Esophagus squamous epithelium (tissue), 5 donors: ENCODE data around the gene ARHGEF40. TPM values are rescaled to one million over a fixed set of nuclear protein-coding genes. Genes with fewer than 3 reads are reported as not detected.

Experiments used
- DNase-seq: peaks from one replicate; lab custom pipeline; 2025; lab: John Stamatoyannopoulos, UW
- H3K27ac ChIP-seq, 4 donors: fragments of 200-600 bp; sonication (generic); one replicate each; pipeline ENCODE4 v1.5.1; 2016 to 2019; ENCODE audit warnings: mild to moderate bottlenecking in 1 of 4
- H3K27me3 ChIP-seq, 4 donors: fragments of 200-600 bp; sonication (generic); 1 replicate in 3 of 4; 2 replicates in 1 of 4; pipeline versions ENCODE4 v1.5.1 to v1.6.0; 2017 to 2021; ENCODE audit warnings: antibody characterized with exemption in 1 of 4
- H3K36me3 ChIP-seq, 3 donors: fragments of 200-600 bp; sonication (generic); one replicate each; pipeline ENCODE4 v1.5.1; 2016 to 2019
- H3K4me1 ChIP-seq, 3 donors: fragments of 200-600 bp; sonication (generic); one replicate each; pipeline ENCODE4 v1.5.1; 2017 to 2019
- H3K4me3 ChIP-seq, 4 donors: fragments of 200-600 bp; sonication (generic); 1 replicate in 3 of 4; 2 replicates in 1 of 4; pipeline ENCODE4 v1.5.1; 2016 to 2019; ENCODE audit warnings: mild to moderate bottlenecking in 2 of 4, moderate library complexity in 1 of 4
- H3K9me3 ChIP-seq, 3 donors: fragments of 200-600 bp; sonication (generic); one replicate each; pipeline ENCODE4 v1.5.1; 2016 to 2019
- POLR2A ChIP-seq, 4 donors: fragments of 450-650 bp; IDR thresholded peaks; one replicate each; pipeline ENCODE4 v1.6.1; 2017; ENCODE audit warnings: antibody characterized with exemption in 4 of 4, mild to moderate bottlenecking in 4 of 4, moderate library complexity in 3 of 4
- WGBS, 2 donors: methylation state at CpG; one replicate each; pipeline ENCODE4 v1.1.5; 2018; 5-methylcytosine and 5-hydroxymethylcytosine counted together
- intact Hi-C: fragments of 100-400 bp; cut with DNase I; formaldehyde crosslinking; loops from one replicate; pipeline ENCODE4 v1.15.0; 2022
- total RNA-seq, 4 donors: library from RNA; depleted of rRNA; stranded (reverse); fragments of >200 nt; gene quantifications; one replicate each; pipeline ENCODE4 v1.1.0, GENCODE V29; 2016
- TF ChIP-seq, protein P1 (sequence below), 6 experiments: fragments of 450-650 bp in 4 of 6; fragments of 200-600 bp in 2 of 6; sonication (generic) in 2 of 6; IDR thresholded peaks; one replicate each; pipeline ENCODE4 v1.5.1; 2016 to 2019; ENCODE audit warnings: antibody characterized with exemption in 6 of 6, mild to moderate bottlenecking in 4 of 6, moderate library complexity in 4 of 6
- donor health status: DM: yes; HTN: yes; CAD: no.

Gene ARHGEF40
- total RNA-seq, 4 donors from 2014 or later = 1.3 to 10.3 (median 3.6) TPM

DNA sequence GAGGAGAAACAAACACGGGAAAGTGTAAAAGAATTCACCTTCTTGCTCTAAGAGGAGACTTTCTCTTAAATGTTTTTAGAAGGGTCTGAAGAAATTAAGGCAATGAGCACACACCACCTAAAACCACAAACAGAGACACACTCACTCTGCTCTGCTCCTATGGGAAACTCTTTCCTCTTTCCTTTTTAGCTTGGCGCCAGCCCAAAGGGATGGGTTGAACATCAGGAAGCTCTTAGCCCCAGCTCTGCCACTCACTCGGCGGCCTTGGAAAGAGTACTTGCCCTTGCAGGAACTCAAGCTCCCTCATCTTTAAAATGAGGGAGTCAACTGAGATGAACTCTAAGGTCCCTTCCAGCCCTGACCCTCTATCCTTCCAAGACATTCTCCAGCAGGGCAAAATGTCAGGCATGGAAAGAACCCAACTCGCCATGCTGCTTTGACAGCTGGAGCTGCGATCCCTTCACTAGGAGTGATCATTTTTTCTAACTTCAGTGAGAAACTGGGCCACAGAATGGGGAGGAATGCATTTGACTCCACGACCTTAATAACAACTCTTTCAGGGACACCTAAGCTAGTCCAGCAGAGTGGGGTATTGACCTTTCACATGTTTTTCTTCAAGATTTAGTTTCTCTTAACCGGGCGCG is 13.5 kb upstream of the ARHGEF40 start:
- WGBS, 2 donors = 57 to 73% methylated on average over 5 to 9 of the region's 10 CpGs
- DNase-seq = no peak
- TF ChIP-seq, protein P1, sequence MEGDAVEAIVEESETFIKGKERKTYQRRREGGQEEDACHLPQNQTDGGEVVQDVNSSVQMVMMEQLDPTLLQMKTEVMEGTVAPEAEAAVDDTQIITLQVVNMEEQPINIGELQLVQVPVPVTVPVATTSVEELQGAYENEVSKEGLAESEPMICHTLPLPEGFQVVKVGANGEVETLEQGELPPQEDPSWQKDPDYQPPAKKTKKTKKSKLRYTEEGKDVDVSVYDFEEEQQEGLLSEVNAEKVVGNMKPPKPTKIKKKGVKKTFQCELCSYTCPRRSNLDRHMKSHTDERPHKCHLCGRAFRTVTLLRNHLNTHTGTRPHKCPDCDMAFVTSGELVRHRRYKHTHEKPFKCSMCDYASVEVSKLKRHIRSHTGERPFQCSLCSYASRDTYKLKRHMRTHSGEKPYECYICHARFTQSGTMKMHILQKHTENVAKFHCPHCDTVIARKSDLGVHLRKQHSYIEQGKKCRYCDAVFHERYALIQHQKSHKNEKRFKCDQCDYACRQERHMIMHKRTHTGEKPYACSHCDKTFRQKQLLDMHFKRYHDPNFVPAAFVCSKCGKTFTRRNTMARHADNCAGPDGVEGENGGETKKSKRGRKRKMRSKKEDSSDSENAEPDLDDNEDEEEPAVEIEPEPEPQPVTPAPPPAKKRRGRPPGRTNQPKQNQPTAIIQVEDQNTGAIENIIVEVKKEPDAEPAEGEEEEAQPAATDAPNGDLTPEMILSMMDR (IDR thresholded peaks at IDR 0.05) = no peak
- TF ChIP-seq POLR2A (IDR thresholded peaks at IDR 0.05) = no peak
- no peaks in the 10 kb centered on the region for H3K36me3 ChIP-seq
- H3K4me1 ChIP-seq = no peaks in the 10 kb centered on the region
- no peaks in the 10 kb centered on the region for H3K27me3 ChIP-seq
- intact Hi-C loops = no loop called here
- no peak overlapping the region for H3K4me3 ChIP-seq
- no peak overlapping the region for H3K27ac ChIP-seq
- no peaks in the 10 kb centered on the region for H3K9me3 ChIP-seq

DNA sequence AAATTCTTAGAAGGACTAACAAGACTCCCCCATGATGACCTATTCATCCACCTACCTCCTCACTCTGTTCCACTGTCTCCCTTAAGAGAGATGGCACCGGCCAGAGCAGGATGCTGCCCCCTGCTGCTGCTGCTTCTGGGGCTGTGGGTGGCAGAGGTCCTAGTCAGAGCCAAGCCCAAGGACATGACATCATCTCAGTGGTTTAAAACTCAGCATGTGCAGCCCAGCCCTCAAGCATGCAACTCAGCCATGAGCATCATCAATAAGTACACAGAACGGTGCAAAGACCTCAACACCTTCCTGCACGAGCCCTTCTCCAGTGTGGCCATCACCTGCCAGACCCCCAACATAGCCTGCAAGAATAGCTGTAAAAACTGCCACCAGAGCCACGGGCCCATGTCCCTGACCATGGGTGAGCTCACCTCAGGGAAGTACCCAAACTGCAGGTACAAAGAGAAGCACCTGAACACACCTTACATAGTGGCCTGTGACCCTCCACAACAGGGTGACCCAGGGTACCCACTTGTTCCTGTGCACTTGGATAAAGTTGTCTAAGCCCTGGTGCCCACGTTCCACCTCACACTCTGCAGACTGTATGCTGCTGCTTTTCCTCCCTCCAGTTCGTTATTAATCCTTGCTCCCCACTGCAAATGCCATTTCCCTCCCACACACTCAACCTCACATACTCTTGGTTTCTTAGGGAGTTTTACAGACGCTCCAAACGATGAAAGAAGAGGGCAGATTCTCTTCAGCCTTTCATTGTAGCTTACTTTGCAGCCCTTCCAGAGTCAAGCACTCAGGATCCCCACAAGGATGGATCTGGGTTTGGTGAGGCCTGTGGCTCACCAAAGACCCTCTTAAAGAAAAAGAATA is 12.1 kb upstream of the ARHGEF40 start, which contains the start of gene RNASE8:
RNASE8 (plus strand) TSS at position 20 of the 873 bp plus-strand sequence; CDS start at position 91, 71 bp downstream.
- intact Hi-C loops = no loop called here
- no peak for DNase-seq
- TF ChIP-seq POLR2A (IDR thresholded peaks at IDR 0.05) = no peak
- TF ChIP-seq, protein P1 (IDR thresholded peaks at IDR 0.05) = no peak
- Histone ChIP-seq H3K27me3 (no peaks in the 10 kb centered on the region), H3K27ac (no peak within 1 kb of the TSS), H3K4me3 (no peak within 1 kb of the TSS), H3K9me3 (no peaks in the 10 kb centered on the region), H3K4me1 (no peaks in the 10 kb centered on the region), H3K36me3 (no peaks in the 10 kb centered on the region)
- WGBS, 2 donors = 59 to 70% methylated on average over 5 to 8 of the region's 8 CpGs

DNA sequence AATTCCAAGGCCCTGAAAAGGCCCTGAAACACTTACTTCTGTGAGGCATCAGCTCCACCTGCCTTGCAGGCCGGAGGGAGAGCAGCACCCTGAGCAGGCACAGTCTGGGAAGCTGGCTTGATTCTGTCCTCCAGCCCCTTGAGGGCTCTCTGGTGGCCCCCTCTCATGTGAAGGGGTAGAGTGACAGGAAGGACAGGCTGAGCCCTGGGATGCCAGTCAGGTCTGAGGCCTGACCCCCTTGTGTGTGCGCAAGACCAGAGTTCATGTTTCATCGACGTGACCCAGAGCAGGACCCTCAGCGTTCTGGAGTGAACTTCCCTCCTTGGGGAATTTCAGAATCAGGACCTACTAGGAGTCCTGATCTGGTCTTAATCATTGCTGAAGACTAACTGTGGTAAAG is 11.2 kb upstream of the ARHGEF40 start:
- H3K27ac ChIP-seq = no peak overlapping the region
- intact Hi-C loops = no loop called here
- DNase-seq = no peak
- TF ChIP-seq, protein P1 (IDR thresholded peaks at IDR 0.05) = no peak
- TF ChIP-seq POLR2A (IDR thresholded peaks at IDR 0.05) = no peak
- H3K36me3 ChIP-seq = no peaks in the 10 kb centered on the region
- H3K4me3 ChIP-seq = no peak overlapping the region
- peaks cover 0 to 5% (median 0%) of the 10 kb centered on the region in 3 donors for H3K4me1 ChIP-seq
- no peaks in the 10 kb centered on the region for H3K9me3 ChIP-seq
- no peaks in the 10 kb centered on the region for H3K27me3 ChIP-seq
- 85 to 100% methylated on average over 1 to 4 of the region's 5 CpGs for WGBS, 2 donors

DNA sequence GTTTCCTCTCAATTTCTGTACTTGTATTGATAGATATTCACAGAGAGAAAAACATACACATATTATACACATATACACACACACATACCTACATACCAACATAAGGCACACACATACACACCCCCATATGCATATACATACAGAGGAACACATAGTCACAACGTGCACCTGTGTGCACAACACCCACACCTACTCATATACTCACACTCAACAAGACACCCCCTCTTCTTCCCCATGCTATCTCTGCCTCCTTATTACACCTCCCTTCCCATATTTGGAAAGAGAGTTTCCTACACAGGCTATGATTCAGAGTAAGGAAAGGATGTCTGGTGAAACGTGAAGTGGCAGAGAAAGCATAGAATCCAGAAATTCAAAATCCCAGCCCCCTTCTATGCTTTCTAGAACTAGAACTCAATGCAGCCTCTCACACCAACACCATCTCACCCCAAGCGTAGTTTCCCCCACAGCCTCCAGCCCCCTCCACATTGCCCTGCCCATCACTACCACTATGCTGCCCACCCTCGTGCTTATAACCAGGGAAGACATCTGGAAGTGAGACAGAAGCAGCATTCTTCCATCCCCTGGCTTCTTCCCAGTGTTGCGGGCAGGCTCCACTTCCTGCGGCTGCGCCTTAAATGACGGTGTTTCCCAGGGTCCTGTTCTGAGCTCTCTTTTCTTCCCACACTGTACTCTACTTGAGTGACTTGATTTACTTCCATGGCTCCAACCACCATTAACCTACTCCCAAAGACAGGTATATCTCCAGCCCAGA is 10.1 kb upstream of the ARHGEF40 start:
- WGBS, 2 donors = 71 to 73% methylated on average over 8 of the region's 8 CpGs

More for the DNA sequence above, 10.1 kb upstream of the ARHGEF40 start:
- Histone ChIP-seq H3K9me3 (no peaks in the 10 kb centered on the region), H3K4me3 (no peak overlapping the region), H3K36me3 (no peaks in the 10 kb centered on the region), H3K27me3 (no peaks in the 10 kb centered on the region), H3K27ac (no peak overlapping the region), H3K4me1 (peaks cover 0 to 5% (median 0%) of the 10 kb centered on the region in 3 donors)
- TF ChIP-seq POLR2A (IDR thresholded peaks at IDR 0.05) = no peak
- TF ChIP-seq, protein P1 (IDR thresholded peaks at IDR 0.05) = no peak
- intact Hi-C loops = no loop called here
- no peak for DNase-seq
